H1 (cell line): Measurements from ENCODE around the gene AKAP12. TPM values are rescaled to one million over a fixed set of nuclear protein-coding genes. Genes with fewer than 3 reads are reported as not detected.

Experiments
- ASH2L ChIP-seq: fragments of 200-600, 300-600 bp; sonication (generic); IDR thresholded peaks from one replicate; pipeline ENCODE4 v1.7.1; 2017; ENCODE audit warnings: low read length
- BACH1 ChIP-seq: IDR thresholded peaks from 2 replicates; pipeline ENCODE4 v1.6.1; 2012; ENCODE audit warnings: low read length, improper control_type of control experiment
- EGR1 ChIP-seq: IDR thresholded peaks from 2 replicates; pipeline ENCODE4 v1.6.1; 2011; ENCODE audit warnings: low read depth, low read length, borderline replicate concordance
- EZH2 ChIP-seq: fragments of 200-600 bp; sonication (generic); IDR thresholded peaks from 2 replicates; pipeline ENCODE4 v1.7.1; 2012; ENCODE audit warnings: low read depth, mild to moderate bottlenecking, moderate library complexity, low read length, inconsistent platforms; ENCODE audit not compliant: severe bottlenecking
- NANOG ChIP-seq: IDR thresholded peaks from 2 replicates; pipeline ENCODE4 v1.6.1; 2011; ENCODE audit warnings: low read length, low read depth, mild to moderate bottlenecking, inconsistent platforms; ENCODE audit not compliant: insufficient read depth, poor library complexity, severe bottlenecking
- PHF8 ChIP-seq: fragments of 200-600 bp; sonication (generic); conservative IDR thresholded peaks from 2 replicates; pipeline ENCODE4 v1.7.1; 2012; ENCODE audit warnings: low read depth, mild to moderate bottlenecking, inconsistent platforms, low read length, moderate library complexity
- SAP30 ChIP-seq: fragments of 300-600 bp; sonication (generic); IDR thresholded peaks from 2 replicates; pipeline ENCODE4 v1.7.1; 2012; ENCODE audit warnings: low read length, moderate library complexity, mild to moderate bottlenecking, inconsistent platforms; ENCODE audit not compliant: insufficient read depth, insufficient replicate concordance
- TBP ChIP-seq: IDR thresholded peaks from 2 replicates; pipeline ENCODE4 v1.6.1; 2011; ENCODE audit warnings: low read depth, low read length, improper control_type of control experiment
- YY1 ChIP-seq: IDR thresholded peaks from 2 replicates; pipeline ENCODE4 v1.6.1; 2011; ENCODE audit warnings: low read depth, mild to moderate bottlenecking, low read length
- polyA plus RNA-seq, 7 experiments: library from polyadenylated mRNA; depleted of rRNA in 3 of 7; stranded (reverse) in 5 of 7; unstranded in 2 of 7; fragments of >200 nt in 5 of 7; fragments of 200-250 nt in 2 of 7; gene quantifications; 1 replicate in 5 of 7; 2 replicates in 1 of 7; 4 replicates in 1 of 7; pipeline versions ENCODE4 v1.2.1 to v1.2.3, GENCODE V29; 2011 to 2013; ENCODE audit warnings: missing spikeins in 2 of 7, mixed read lengths in 2 of 7
- total RNA-seq: library from RNA; stranded (reverse); fragmentation: NEBNext Ultra II Directional; extraction: Animal tissue kit (Norgen Biotek cat#: 25700); gene quantifications from 2 replicates; pipeline ENCODE4 v1.2.1, GENCODE V29; 2021
- TF ChIP-seq, protein P1 (sequence below): fragments of 300-600 bp; sonication (generic); IDR thresholded peaks from 2 replicates; pipeline ENCODE4 v1.7.1; 2012; ENCODE audit warnings: low read length, moderate library complexity, mild to moderate bottlenecking, inconsistent platforms; ENCODE audit not compliant: insufficient replicate concordance
- TF ChIP-seq, protein P2 (sequence below): IDR thresholded peaks from 2 replicates; pipeline ENCODE4 v1.6.1; 2011; ENCODE audit warnings: low read length, improper control_type of control experiment

Gene AKAP12
- total and polyA plus RNA-seq, 2 of the 8 experiments (the other 6 are each of a cell fraction or from before 2014, with no cell fraction given): 14.6 to 79.2 TPM

GRCh38 chr6:151297886-151298285 is 58.1 kb downstream of the AKAP12 start (continued):
- TF ChIP-seq, protein P1, sequence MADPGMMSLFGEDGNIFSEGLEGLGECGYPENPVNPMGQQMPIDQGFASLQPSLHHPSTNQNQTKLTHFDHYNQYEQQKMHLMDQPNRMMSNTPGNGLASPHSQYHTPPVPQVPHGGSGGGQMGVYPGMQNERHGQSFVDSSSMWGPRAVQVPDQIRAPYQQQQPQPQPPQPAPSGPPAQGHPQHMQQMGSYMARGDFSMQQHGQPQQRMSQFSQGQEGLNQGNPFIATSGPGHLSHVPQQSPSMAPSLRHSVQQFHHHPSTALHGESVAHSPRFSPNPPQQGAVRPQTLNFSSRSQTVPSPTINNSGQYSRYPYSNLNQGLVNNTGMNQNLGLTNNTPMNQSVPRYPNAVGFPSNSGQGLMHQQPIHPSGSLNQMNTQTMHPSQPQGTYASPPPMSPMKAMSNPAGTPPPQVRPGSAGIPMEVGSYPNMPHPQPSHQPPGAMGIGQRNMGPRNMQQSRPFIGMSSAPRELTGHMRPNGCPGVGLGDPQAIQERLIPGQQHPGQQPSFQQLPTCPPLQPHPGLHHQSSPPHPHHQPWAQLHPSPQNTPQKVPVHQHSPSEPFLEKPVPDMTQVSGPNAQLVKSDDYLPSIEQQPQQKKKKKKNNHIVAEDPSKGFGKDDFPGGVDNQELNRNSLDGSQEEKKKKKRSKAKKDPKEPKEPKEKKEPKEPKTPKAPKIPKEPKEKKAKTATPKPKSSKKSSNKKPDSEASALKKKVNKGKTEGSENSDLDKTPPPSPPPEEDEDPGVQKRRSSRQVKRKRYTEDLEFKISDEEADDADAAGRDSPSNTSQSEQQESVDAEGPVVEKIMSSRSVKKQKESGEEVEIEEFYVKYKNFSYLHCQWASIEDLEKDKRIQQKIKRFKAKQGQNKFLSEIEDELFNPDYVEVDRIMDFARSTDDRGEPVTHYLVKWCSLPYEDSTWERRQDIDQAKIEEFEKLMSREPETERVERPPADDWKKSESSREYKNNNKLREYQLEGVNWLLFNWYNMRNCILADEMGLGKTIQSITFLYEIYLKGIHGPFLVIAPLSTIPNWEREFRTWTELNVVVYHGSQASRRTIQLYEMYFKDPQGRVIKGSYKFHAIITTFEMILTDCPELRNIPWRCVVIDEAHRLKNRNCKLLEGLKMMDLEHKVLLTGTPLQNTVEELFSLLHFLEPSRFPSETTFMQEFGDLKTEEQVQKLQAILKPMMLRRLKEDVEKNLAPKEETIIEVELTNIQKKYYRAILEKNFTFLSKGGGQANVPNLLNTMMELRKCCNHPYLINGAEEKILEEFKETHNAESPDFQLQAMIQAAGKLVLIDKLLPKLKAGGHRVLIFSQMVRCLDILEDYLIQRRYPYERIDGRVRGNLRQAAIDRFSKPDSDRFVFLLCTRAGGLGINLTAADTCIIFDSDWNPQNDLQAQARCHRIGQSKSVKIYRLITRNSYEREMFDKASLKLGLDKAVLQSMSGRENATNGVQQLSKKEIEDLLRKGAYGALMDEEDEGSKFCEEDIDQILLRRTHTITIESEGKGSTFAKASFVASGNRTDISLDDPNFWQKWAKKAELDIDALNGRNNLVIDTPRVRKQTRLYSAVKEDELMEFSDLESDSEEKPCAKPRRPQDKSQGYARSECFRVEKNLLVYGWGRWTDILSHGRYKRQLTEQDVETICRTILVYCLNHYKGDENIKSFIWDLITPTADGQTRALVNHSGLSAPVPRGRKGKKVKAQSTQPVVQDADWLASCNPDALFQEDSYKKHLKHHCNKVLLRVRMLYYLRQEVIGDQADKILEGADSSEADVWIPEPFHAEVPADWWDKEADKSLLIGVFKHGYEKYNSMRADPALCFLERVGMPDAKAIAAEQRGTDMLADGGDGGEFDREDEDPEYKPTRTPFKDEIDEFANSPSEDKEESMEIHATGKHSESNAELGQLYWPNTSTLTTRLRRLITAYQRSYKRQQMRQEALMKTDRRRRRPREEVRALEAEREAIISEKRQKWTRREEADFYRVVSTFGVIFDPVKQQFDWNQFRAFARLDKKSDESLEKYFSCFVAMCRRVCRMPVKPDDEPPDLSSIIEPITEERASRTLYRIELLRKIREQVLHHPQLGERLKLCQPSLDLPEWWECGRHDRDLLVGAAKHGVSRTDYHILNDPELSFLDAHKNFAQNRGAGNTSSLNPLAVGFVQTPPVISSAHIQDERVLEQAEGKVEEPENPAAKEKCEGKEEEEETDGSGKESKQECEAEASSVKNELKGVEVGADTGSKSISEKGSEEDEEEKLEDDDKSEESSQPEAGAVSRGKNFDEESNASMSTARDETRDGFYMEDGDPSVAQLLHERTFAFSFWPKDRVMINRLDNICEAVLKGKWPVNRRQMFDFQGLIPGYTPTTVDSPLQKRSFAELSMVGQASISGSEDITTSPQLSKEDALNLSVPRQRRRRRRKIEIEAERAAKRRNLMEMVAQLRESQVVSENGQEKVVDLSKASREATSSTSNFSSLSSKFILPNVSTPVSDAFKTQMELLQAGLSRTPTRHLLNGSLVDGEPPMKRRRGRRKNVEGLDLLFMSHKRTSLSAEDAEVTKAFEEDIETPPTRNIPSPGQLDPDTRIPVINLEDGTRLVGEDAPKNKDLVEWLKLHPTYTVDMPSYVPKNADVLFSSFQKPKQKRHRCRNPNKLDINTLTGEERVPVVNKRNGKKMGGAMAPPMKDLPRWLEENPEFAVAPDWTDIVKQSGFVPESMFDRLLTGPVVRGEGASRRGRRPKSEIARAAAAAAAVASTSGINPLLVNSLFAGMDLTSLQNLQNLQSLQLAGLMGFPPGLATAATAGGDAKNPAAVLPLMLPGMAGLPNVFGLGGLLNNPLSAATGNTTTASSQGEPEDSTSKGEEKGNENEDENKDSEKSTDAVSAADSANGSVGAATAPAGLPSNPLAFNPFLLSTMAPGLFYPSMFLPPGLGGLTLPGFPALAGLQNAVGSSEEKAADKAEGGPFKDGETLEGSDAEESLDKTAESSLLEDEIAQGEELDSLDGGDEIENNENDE: no peak
- no peak for TF ChIP-seq NANOG
- no peak for TF ChIP-seq TBP
- TF ChIP-seq ASH2L: no peak
- TF ChIP-seq, protein P2, sequence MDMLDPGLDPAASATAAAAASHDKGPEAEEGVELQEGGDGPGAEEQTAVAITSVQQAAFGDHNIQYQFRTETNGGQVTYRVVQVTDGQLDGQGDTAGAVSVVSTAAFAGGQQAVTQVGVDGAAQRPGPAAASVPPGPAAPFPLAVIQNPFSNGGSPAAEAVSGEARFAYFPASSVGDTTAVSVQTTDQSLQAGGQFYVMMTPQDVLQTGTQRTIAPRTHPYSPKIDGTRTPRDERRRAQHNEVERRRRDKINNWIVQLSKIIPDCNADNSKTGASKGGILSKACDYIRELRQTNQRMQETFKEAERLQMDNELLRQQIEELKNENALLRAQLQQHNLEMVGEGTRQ: no peak
- TF ChIP-seq BACH1: no peak
- no peak for TF ChIP-seq EGR1
- TF ChIP-seq EZH2: no peak
- TF ChIP-seq SAP30: no peak
- no peak for TF ChIP-seq PHF8
- no peak for TF ChIP-seq YY1
- TF ChIP-seq, all 59 proteins: peak for 0
